HG02973 (cell line): ENCODE measurements around the gene SRF.

Experiments
- ATAC-seq: cut with Tn5 transposase; IDR thresholded peaks from one replicate; pipeline ENCODE4 v1.9.1; 2021; ENCODE audit warnings: moderate library complexity; ENCODE audit not compliant: unreplicated experiment

Gene SRF

GRCh38 chr6:43207286-43207685, 36.2 kb downstream of the SRF start:
- ATAC-seq, result no peak

DNA sequence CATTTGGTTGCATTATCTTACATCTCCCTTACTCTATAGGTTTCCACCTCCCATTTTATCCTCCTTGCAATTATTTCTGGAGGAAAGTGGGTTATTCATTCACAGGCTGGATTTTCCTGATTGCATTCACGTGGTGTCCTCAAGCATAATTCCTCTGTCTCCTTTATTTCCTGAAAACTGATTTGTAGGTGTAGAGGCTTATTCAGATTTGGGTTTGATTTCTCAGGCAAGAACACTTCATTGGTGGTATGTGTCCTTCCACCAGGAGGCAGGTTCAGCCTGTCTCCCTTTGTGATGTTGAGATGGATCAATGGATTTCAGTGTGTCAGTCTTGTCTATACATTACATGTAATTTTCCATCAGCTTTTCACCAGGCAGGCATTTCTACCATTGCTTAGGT, 40.9 kb downstream of the SRF start:
- ATAC-seq, result no peak

DNA sequence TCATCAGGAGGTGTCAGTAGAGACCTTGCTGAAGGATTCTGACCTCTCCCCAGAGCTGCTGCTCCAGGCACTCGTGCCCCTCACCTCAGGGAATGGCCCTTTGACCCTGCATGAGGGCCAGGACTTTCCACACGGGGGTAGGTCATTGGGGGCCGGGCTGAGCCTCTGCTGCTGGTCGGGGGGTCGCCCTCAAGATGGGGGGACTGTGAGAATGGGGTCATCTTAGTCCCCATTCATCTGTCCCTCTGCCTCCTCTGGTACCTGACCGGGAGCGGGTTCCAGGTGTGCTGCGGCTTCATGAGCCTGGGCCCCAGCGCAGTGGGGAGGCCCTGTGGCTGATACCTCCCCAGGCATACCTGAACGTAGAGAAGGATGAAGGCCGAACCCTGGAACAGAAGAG, 42.4 kb downstream of the SRF start:
- no peak for ATAC-seq

DNA sequence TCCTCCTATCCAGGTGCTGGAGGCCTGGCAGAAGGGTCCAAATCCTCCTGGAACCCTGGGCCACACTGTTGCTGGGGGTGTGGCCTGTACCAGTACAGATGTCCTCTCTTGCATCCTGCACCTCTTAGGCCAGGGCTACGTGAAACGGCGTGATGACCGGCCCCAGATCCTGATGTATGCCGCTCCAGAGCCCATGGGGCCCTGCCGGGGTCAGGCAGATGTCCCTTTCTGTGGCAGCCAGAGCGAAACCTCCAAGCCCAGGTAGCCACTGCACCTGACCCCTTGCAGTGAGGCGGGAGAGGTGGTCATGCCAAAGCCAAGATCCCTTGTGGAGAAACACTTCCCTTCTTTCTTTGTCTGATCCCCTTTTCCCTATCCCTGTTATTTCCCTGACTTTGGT, 44.0 kb downstream of the SRF start:
- ATAC-seq, result no peak

- no peak for ATAC-seq
Measured at GRCh38 chr6:43216200-43216599, 45.1 kb downstream of the SRF start.

DNA sequence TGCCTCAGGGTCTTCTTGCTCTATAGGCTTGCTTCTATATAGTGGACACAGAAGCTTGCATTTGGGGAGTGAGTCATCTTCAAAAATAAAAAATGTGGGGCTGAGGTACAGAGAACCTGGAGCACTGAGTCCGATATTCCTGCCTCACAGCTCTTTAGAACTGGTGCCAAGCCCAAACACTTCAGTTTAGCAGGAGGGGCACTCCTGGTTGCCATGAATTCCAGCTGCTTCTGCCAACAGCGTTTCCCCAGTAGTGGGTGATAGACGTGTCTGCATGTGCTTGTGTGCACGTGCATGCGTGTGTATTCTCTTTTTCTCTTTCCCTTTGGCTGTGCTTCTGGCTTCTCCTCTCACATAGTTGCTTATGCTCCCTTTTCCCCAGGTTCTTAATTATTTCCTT, 46.3 kb downstream of the SRF start:
- no peak for ATAC-seq

DNA sequence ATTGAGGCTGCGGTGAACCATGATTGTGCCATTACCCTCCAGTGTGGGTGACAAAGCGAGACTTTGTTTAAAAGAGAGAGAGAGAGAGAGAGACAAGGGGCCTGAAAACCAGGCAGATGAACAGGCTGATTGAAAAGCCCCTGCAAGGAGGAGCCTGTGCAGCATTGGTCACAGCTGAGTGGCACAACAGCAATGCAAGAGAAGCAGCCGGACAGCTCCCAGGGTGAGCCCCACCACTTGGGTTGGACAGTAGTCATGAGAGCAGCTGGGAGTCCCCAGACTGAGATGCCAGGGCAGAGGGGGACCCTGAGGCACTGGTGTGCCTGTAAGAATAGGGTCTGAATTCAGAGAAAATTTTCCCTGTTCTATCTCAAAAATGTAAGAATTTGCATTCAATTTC, 48.0 kb downstream of the SRF start:
- no peak for ATAC-seq

- ATAC-seq, result no peak
Measured at GRCh38 chr6:43219814-43220213, 48.7 kb downstream of the SRF start.

- ATAC-seq, result no peak
Measured at GRCh38 chr6:43220439-43220951, 49.4 kb downstream of the SRF start.

DNA sequence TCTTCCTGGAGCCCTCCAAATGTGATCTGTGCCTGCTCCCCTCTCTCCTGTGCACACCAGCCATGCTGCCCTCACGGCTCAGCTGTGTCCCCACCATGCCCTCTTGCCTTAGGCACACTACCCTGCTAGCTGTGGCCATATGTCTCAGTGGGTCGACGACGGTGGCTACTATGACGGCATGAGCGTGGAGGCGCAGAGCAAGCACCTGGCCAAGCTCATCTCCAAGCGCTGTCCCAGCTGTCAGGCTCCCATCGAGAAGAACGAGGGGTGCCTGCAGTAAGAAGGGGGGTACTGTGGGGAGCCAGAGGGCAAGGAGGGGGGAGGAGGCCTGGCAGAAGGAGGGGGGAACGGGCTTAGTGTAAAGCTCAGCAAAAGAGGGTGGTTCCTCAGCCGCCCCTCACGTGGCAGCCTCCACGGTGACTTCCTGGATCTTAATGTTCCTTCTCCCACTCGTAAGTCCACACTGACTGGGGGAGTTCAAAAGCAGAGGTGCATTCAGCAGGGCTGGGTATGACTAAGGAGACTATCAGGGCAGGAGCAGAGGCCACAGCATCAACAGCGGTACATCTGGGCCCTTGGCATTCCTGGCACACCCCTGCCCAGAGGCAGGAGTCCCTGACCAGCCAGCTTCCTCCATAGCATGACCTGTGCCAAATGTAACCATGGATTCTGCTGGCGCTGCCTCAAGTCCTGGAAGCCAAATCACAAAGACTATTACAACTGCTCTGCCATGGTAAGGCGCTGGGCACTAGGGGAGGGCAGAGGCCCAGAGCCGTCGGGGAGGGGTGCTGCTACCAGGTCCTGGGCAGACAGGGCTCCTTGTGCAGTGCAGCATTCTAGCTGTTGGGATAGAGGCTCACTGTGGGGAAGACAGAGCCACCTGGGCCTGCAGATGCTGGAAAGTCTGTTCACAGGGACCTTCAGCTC, 50.2 kb downstream of the SRF start:
- no peak for ATAC-seq

DNA sequence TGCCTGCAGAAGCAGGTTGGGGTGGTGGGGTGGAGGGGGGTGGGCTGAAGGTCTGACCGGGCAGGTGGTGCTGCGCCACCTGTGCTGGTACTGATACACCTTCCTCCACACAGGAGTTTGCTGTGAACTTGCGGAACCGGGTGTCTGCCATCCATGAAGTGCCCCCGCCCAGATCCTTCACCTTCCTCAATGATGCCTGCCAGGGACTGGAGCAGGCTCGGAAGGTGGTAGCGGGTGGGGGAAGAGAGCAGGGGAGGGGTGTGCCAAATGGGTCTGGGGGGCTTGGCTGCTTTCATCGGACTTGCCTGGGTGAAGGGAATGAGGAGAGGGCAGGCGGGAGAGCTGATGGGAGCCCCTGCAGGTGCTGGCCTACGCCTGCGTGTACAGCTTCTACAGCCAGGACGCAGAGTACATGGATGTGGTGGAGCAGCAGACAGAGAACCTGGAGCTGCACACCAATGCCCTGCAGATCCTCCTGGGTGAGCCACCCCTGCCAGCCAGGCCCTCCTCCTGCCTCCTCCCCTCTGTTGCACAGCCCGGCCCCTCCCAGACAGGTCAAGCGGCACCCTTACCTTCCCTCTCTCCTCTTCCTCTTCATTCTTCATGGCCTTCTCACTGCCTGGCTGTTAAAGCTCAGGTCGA, 51.5 kb downstream of the SRF start:
- no peak for ATAC-seq

GRCh38 chr6:43223175-43223574, 52.1 kb downstream of the SRF start:
- ATAC-seq, result no peak

DNA sequence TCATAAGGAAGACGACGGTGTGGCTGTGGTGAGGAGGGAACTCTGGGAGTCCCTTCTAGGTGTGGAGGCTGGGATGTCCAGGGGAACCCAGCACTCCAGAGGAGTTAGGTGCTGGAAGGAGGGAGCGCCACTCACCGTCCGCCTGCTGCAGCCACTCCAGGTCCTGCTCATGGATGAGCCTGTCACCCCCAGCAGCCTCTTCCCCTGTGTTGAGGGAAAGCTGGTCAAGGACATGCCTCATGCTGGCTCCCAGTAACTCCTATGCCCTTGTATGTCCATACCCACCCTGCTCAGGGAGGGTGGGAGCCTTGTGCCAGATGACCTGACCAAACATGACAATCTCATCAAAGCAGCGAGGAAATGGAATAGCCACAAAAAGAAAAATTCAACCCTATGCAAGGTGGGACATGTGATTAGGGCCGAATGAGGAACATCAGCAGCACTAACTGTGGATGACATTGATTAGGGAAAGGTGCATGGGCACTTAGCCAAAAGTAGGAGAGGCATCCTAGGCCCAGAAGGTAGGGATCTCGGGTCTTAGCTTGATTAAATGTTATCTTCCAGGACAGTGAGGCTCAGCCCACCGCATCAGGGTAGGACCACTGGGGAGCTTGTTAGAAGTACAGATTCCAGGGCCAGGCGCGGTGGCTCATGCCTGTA, 55.3 kb downstream of the SRF start:
- ATAC-seq, result no peak

DNA sequence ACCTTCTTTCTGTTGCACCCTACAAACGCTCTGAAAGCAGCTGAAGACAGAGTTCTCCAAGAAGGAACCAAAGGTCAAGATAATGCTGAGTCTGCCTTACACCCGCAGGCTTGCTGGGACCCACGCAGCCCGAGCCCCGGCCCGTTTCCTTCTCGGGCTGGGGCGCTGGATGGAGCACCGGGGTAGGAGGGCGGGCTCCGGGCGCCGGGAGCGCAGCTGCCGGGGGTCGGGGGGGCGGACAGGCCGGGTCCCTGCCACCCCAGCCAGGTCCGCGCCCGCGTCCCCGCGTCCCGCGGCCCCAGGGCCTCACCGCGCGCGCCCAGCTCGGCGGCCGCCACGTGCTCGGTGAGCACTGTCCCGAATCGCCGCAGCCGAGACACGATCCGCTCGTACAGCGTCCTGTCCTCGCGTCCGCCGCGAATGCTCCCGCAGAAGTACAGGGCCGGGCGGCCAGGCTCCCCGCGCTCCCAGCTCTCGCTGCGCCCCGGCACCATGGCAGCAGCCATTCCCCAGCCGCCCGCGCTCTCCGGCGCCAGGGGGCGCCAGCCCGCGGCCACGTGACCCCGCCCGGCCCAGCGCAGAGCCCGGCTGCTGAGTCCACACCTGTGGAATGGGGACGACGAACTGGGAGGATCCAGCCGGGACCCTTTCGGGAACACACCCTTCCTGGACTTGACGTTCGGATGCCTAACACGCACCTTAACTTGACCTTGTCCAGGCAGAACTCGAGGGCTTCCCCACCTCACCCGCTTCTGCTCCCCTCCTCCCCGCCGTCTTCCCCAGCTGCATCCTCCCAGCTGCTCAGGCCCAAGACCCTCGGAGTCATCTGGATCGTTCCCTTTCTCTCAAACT, 58.1 kb downstream of the SRF start, which contains the start of gene DNPH1:
Gene DNPH1 (minus strand): TSS at position 531 of the 852 bp plus-strand sequence. CDS start 25 bp downstream, at position 506.
- peak; percentile 59 for ATAC-seq

DNA sequence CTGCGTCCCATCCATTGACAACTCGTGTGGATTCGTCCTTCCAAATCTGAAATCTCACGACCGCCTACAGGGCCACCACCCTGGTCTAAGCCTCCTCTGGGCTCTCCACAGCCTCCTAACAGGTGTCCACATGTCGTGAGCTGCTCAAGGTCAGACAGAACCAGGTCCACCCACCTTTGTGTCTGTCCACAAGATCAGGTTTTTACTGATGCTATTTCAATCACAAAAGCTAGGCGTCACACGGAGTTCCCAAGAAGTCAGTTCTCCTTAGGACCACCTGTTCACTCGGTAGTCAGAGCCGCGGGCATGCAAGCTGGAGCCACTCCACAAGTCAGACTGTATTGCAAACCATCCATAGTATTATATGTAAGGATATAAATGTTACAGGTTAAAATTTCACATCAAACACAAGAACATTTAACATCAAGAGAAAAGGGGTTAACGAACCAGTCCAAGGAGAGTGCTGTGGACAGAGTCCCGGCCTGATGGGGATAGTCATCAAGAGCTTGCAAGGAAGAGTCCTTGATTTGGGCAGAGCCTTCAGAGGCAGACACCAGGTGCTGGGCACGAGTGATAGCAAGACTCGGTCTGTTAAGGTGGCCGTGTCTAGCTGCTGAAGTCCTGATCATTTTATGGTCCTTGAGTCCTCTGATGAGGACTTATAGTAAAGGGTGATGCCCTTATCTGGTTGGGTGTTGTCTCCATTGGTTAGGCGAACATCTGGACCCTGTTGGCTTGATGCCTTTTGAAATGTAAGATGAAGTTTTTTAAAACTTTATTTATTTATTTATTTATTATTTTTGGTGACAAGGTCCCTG, 58.9 kb downstream of the SRF start:
- no peak for ATAC-seq

- ATAC-seq, result no peak
Measured at GRCh38 chr6:43231053-43231452, 60.0 kb downstream of the SRF start.
